NCI-H345 (cell line): ENCODE measurements around the gene SPATA24.
"Not testable (repeated sequence)": the region's sequence is repeated elsewhere in the genome, so short reads cannot be mapped to it uniquely, and the experiment has no call there.

Source experiments
- DNase-seq: peaks from one replicate; lab custom pipeline; 2025; lab: John Stamatoyannopoulos, UW

The SPATA24 gene

GRCh38 chr5:139382807-139383206, 21.1 kb downstream of the SPATA24 start:
- no peak for DNase-seq

- DNase-seq: no peak
Measured at GRCh38 chr5:139381837-139382761, 21.8 kb downstream of the SPATA24 start.

- no peak for DNase-seq
Measured at GRCh38 chr5:139379626-139380449, 24.1 kb downstream of the SPATA24 start.

- no peak for DNase-seq
Measured at GRCh38 chr5:139378941-139379361, 24.9 kb downstream of the SPATA24 start.

GRCh38 chr5:139378101-139378825, 25.6 kb downstream of the SPATA24 start:
- DNase-seq: no peak

GRCh38 chr5:139377226-139377625, 26.7 kb downstream of the SPATA24 start:
- no peak for DNase-seq

GRCh38 chr5:139376364-139376763, 27.5 kb downstream of the SPATA24 start:
- no peak for DNase-seq

- no peak for DNase-seq
Measured at GRCh38 chr5:139374909-139375308, 29.0 kb downstream of the SPATA24 start.

- no peak for DNase-seq
Measured at GRCh38 chr5:139371482-139372435, 32.1 kb downstream of the SPATA24 start.

- DNase-seq: no peak
Measured at GRCh38 chr5:139369181-139369580, 34.7 kb downstream of the SPATA24 start.

- DNase-seq: no peak
Measured at GRCh38 chr5:139368613-139369012, 35.3 kb downstream of the SPATA24 start.

GRCh38 chr5:139364466-139364865, 39.4 kb downstream of the SPATA24 start:
- no peak for DNase-seq

GRCh38 chr5:139363937-139364336, 40.0 kb downstream of the SPATA24 start:
- DNase-seq: no peak

- no peak for DNase-seq
Measured at GRCh38 chr5:139361835-139362429, 42.0 kb downstream of the SPATA24 start.

- no peak for DNase-seq
Measured at GRCh38 chr5:139360384-139360783, 43.5 kb downstream of the SPATA24 start.

- no peak for DNase-seq
Measured at GRCh38 chr5:139358064-139358463, 45.8 kb downstream of the SPATA24 start.

- not testable (repeated sequence) for DNase-seq
Measured at GRCh38 chr5:139355900-139356299, 48.0 kb downstream of the SPATA24 start.

GRCh38 chr5:139354186-139354585, 49.7 kb downstream of the SPATA24 start:
- DNase-seq: no peak

GRCh38 chr5:139347863-139348262, 56.0 kb downstream of the SPATA24 start:
- not testable (repeated sequence) for DNase-seq
